ENCODE measurements around the gene LRRC28. TPM values are rescaled to one million over a fixed set of nuclear protein-coding genes. Genes with fewer than 3 reads are reported as not detected.

Gene LRRC28
- total RNA-seq, 1 donor, result 27.6 TPM

DNA sequence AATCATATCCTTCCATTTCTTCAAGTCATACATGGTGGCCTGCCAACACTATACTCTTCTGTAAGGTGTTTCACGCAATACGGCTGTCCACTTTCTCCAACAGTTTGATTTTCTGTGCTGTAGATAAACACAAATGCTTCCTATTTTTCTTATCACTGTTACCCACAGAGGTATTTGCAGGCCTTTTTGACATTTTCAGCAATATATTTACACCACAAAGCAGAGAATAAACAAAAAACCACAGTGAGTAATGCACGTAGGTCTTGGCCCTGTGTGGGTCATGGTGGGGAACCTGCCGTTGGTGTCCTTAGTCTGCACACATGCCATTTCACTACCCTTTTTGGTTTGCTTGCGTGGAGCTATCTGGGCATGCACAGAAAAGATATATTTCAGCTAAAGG, 59.5 kb downstream of the LRRC28 start:
- TF ChIP-seq, protein P1, sequence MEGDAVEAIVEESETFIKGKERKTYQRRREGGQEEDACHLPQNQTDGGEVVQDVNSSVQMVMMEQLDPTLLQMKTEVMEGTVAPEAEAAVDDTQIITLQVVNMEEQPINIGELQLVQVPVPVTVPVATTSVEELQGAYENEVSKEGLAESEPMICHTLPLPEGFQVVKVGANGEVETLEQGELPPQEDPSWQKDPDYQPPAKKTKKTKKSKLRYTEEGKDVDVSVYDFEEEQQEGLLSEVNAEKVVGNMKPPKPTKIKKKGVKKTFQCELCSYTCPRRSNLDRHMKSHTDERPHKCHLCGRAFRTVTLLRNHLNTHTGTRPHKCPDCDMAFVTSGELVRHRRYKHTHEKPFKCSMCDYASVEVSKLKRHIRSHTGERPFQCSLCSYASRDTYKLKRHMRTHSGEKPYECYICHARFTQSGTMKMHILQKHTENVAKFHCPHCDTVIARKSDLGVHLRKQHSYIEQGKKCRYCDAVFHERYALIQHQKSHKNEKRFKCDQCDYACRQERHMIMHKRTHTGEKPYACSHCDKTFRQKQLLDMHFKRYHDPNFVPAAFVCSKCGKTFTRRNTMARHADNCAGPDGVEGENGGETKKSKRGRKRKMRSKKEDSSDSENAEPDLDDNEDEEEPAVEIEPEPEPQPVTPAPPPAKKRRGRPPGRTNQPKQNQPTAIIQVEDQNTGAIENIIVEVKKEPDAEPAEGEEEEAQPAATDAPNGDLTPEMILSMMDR (IDR thresholded peaks at IDR 0.05; ENCODE audit: insufficient read depth, low read depth, low read length), result no peak
- DNase-seq (ENCODE audit: low read depth), result no peak
- no peak overlapping the region for H3K4me3 ChIP-seq (ENCODE audit: low read depth, low read length)

DNA sequence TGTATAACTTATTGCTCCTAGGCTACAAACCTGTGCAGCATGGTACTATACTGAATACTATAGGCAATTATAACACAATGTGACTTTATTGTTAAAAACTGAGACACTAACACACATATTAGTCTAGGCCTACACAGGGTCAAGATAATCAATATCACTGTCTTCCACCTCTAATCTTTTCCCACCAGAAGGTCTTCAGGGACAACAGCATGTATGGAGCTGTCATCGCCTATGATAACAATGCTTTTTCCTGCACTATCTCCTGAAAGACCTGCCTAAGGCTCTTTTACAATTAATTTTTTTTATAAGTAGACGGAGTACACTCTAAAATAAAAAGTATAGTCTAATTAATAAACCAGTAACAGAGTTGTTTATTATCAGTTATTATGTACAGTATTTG, 60.9 kb downstream of the LRRC28 start:
- no peak for DNase-seq (ENCODE audit: low read depth)
- H3K4me3 ChIP-seq (ENCODE audit: low read depth, low read length), result no peak overlapping the region
- TF ChIP-seq, protein P1 (IDR thresholded peaks at IDR 0.05; ENCODE audit: insufficient read depth, low read depth, low read length), result no peak

DNA sequence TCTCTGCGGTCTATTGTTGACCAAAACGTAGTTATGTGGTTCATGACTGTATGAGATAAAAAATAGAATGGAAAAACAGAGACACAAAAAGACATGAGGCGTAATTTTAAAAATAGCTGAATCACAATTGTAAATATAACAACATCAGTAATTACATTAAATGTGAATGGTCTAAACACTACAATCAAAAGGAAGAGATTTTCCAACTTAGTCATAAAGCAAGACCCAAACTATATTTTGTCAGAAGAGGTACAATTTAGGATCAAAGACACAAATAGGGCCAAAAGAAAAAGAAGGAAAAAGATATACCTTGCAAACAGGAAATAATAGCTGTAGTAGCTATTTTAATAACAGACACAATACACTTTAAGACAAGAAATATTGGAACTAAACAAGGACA, 61.5 kb downstream of the LRRC28 start:
- DNase-seq (ENCODE audit: low read depth), result no peak
- no peak overlapping the region for H3K4me3 ChIP-seq (ENCODE audit: low read depth, low read length)
- TF ChIP-seq, protein P1 (IDR thresholded peaks at IDR 0.05; ENCODE audit: insufficient read depth, low read depth, low read length), result no peak

DNA sequence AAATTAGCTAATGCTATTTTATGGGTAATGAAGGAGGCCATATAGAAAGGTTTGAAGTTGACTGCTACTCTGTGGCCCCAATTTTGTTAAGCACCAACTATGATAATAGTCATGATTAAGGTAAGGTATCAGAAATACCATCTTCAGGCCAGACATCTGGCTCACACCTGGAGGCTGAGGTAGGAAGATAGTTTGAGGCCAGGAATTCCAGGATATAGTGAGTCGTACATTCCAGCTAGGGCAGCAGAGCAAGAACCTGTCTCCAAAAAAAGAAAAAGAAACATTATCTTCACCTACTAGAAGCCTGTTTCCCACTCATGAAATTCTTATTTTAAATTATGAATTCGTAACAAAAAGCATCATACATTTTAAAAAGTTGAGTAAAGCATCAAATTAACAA, 64.4 kb downstream of the LRRC28 start:
- no peak for DNase-seq (ENCODE audit: low read depth)
- no peak overlapping the region for H3K4me3 ChIP-seq (ENCODE audit: low read depth, low read length)
- TF ChIP-seq, protein P1 (IDR thresholded peaks at IDR 0.05; ENCODE audit: insufficient read depth, low read depth, low read length), result no peak

DNA sequence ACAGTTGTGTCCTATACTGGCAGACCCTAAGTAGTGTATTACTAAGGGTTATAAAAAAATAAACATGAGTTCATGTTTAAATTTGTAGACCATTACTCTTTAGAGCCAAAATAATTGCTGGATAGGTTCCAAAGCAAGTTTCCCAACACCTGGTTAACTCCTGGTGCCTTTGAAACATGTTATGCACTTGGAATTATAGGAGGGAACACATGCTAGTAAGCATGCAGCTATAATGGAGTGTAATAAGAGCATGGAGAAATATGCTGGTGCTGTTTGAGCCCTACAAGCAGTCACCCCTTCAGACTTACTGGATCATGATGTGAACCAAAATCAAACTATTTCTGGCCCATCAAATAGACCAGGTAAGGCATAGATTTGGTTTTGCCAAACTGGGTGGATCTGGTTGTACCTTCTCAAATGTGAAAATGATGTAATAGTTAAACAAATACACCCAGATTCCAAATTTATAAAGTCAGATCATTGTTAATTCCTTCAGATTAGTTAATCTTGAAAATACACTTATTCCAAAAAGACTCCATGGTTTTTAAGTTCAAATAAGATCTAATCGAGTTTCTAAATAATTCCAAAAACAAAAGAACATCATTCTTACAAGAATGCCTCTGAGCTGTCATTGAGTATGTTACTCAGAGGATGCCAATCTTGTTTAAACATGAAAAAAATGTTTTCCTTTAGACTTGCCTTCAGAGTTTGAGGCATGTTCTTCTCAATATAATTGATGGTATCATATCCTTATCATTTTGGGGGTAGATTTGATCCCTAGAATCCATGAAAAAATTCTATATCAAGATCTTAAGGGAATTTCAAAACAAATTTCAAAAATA, 69.3 kb downstream of the LRRC28 start:
- DNase-seq (ENCODE audit: low read depth), result no peak
- TF ChIP-seq, protein P1 (IDR thresholded peaks at IDR 0.05; ENCODE audit: insufficient read depth, low read depth, low read length), result no peak
- no peak overlapping the region for H3K4me3 ChIP-seq (ENCODE audit: low read depth, low read length)

DNA sequence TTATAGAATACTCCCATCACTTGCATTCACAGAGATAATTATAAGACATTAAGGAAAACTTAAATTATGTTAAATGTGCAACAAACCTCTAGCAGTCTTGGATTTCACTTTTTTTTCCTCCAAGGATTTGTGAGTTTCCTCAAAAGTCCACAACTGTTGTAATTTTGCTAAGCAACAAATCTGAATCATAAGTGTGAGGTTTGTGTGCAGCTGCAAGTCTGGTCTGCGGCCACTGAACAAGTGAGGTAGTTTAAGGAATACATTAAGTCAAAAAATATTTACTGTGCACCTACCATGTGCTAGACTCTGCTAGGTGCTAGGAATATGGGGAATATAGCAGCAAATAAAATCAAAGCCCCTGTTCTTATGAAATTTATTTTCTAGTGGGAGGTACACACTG, 70.2 kb downstream of the LRRC28 start:
- H3K4me3 ChIP-seq (ENCODE audit: low read depth, low read length), result no peak overlapping the region
- no peak for DNase-seq (ENCODE audit: low read depth)
- TF ChIP-seq, protein P1 (IDR thresholded peaks at IDR 0.05; ENCODE audit: insufficient read depth, low read depth, low read length), result no peak
